ENCODE measurements around the gene RGS6.

GRCh38 chr14:72519543-72519942 is 587.3 kb downstream of the RGS6 start:
- TF ChIP-seq POLR2AphosphoS5 (IDR thresholded peaks at IDR 0.05) (no peak), CTCF (IDR thresholded peaks at IDR 0.05) (no peak)
